B cell (primary cell): Measurements from ENCODE around the gene MGMT.

Source experiments
- EZH2 ChIP-seq: IDR thresholded peaks from 2 replicates; pipeline ENCODE4 v1.6.1; 2012; ENCODE audit warnings: borderline replicate concordance, low read depth, mild to moderate bottlenecking, moderate library complexity, low read length; ENCODE audit not compliant: insufficient read depth, poor library complexity, severe bottlenecking
- TF ChIP-seq, protein P1 (sequence below): fragments of 200-600 bp; IDR thresholded peaks from one replicate; pipeline ENCODE4 v1.8.0; 2022; ENCODE audit warnings: antibody characterized with exemption, mild to moderate bottlenecking

DNA sequence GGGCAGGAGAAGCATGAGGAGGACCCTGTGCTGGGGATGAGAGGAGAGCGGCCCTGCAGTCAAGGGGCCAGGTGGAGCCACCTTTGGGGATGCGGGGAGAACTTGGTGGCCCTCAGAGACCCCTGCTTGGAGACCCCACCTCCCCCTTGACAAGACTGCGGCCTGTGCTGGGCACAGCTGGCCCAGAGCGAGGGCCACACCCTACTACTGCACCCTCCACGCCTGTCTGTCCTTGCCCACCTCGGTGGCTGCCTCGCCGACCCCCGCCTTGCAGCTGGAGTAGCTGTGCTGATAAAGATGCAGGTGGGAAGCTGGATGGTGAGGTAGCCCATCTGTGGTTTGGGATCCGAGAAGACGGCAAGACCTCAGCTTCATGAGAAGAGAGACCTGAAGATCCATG is 186.8 kb downstream of the MGMT start:
- TF ChIP-seq, protein P1, sequence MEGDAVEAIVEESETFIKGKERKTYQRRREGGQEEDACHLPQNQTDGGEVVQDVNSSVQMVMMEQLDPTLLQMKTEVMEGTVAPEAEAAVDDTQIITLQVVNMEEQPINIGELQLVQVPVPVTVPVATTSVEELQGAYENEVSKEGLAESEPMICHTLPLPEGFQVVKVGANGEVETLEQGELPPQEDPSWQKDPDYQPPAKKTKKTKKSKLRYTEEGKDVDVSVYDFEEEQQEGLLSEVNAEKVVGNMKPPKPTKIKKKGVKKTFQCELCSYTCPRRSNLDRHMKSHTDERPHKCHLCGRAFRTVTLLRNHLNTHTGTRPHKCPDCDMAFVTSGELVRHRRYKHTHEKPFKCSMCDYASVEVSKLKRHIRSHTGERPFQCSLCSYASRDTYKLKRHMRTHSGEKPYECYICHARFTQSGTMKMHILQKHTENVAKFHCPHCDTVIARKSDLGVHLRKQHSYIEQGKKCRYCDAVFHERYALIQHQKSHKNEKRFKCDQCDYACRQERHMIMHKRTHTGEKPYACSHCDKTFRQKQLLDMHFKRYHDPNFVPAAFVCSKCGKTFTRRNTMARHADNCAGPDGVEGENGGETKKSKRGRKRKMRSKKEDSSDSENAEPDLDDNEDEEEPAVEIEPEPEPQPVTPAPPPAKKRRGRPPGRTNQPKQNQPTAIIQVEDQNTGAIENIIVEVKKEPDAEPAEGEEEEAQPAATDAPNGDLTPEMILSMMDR: no peak
- TF ChIP-seq EZH2: no peak
